ENCODE measurements around the gene ZBTB37.

The ZBTB37 gene

GRCh38 chr1:173886746-173887611 is 18.8 kb downstream of the ZBTB37 start:
- ChIA-PET CTCF (no interaction called here), POLR2A (no interaction called here)
- Histone ChIP-seq H3K9me3 (ENCODE audit: control extremely low read depth in 1 of 5, control insufficient read depth in 4 of 5, insufficient read depth in 2 of 5, low read depth in 1 of 5, low read length in 4 of 5) (no peaks in the 10 kb centered on the region), H3K27ac (ENCODE audit: insufficient read depth in 1 of 2, low read depth in 1 of 2, low read length in 2 of 2, poor library complexity in 1 of 2, severe bottlenecking in 2 of 2) (no peak overlapping the region), H3K4me3 (ENCODE audit: control insufficient read depth in 1 of 7, extremely low read depth in 1 of 7, insufficient read depth in 4 of 7, low read depth in 2 of 7, low read length in 6 of 7) (no peak overlapping the region), H3K4me1 (ENCODE audit: control extremely low read depth in 1 of 4, control insufficient read depth in 4 of 4, insufficient read depth in 4 of 4, low read length in 3 of 4) (no peaks in the 10 kb centered on the region), H3K36me3 (ENCODE audit: control insufficient read depth in 4 of 4, insufficient read depth in 4 of 4, low read length in 3 of 4) (peaks cover 2 to 17% (median 10%) of the 10 kb centered on the region in 4 experiments), H3K27me3 (replicated peaks in 2 of 5; ENCODE audit: control insufficient read depth in 4 of 5, insufficient read depth in 5 of 5, low read length in 4 of 5) (no peaks in the 10 kb centered on the region)
- no peak for DNase-seq
- WGBS (ENCODE audit: insufficient coverage) = 60% methylated on average over 2 of the region's 4 CpGs

DNA sequence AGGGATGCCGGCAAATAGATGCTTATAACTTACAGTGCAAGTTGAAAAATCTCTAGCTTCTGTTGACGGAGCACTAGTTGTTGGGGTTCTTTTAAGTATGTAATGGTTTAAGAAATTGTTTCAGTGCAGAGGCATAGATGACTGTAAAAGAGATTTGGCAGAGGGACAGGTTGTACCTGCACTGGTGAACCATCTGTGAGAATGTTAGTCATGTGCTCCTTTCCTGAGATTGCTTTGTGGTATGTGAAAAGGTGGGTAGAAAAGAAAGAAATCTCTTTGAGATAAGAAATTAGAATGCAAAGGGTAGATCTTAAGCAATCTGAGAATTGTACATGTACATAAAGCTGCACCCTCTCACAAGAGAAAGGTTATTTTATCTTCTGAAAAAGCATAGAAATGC is 19.4 kb downstream of the ZBTB37 start:
- ChIA-PET CTCF (no interaction called here), POLR2A (no interaction called here)
- no peak for DNase-seq
- H3K4me1 ChIP-seq (ENCODE audit: control extremely low read depth in 1 of 4, control insufficient read depth in 4 of 4, insufficient read depth in 4 of 4, low read length in 3 of 4) = no peaks in the 10 kb centered on the region
- no peak overlapping the region for H3K4me3 ChIP-seq (ENCODE audit: control insufficient read depth in 1 of 7, extremely low read depth in 1 of 7, insufficient read depth in 4 of 7, low read depth in 2 of 7, low read length in 6 of 7)
- no peak overlapping the region for H3K27ac ChIP-seq (ENCODE audit: insufficient read depth in 1 of 2, low read depth in 1 of 2, low read length in 2 of 2, poor library complexity in 1 of 2, severe bottlenecking in 2 of 2)
- H3K36me3 ChIP-seq (ENCODE audit: control insufficient read depth in 4 of 4, insufficient read depth in 4 of 4, low read length in 3 of 4) = peaks cover 2 to 17% (median 10%) of the 10 kb centered on the region in 4 experiments
- H3K9me3 ChIP-seq (ENCODE audit: control extremely low read depth in 1 of 5, control insufficient read depth in 4 of 5, insufficient read depth in 2 of 5, low read depth in 1 of 5, low read length in 4 of 5) = no peaks in the 10 kb centered on the region
- no peaks in the 10 kb centered on the region for H3K27me3 ChIP-seq (replicated peaks in 2 of 5; ENCODE audit: control insufficient read depth in 4 of 5, insufficient read depth in 5 of 5, low read length in 4 of 5)
- 96% methylated on average over 2 of the region's 2 CpGs for WGBS (ENCODE audit: insufficient coverage)

DNA sequence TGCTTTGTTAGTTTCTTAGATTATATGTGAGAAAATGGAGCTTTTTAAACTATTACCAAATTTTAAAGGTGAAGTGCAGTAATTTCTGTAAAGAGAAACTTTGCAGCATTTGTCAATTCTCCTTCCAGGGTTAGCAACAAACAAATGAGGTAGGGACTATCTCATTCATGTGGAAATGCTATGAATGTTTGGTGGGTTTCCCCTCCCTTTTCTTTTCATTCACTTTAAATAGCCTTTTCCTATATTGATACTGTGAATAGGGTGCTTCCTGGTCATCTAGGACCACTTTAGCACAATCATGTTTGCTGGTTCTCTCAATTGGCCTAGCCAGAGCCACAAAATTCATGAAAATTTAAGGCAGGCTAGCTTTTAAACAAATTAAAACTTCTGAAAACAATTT is 20.6 kb downstream of the ZBTB37 start:
- ChIA-PET POLR2A (interaction anchor here (1.0 kb wide), 1 partner anchor 20 kb away, joined by 3 read pairs; no protein-coding TSS in a partner anchor), CTCF (interaction anchor here (0.6 to 1.1 kb wide), 3 partner anchors 15 to 1940 kb away, joined by 3 to 4 read pairs (median 3); no protein-coding TSS in a partner anchor)
- no peaks in the 10 kb centered on the region for H3K27me3 ChIP-seq (replicated peaks in 2 of 5; ENCODE audit: control insufficient read depth in 4 of 5, insufficient read depth in 5 of 5, low read length in 4 of 5)
- H3K4me1 ChIP-seq (ENCODE audit: control extremely low read depth in 1 of 4, control insufficient read depth in 4 of 4, insufficient read depth in 4 of 4, low read length in 3 of 4) = no peaks in the 10 kb centered on the region
- H3K9me3 ChIP-seq (ENCODE audit: control extremely low read depth in 1 of 5, control insufficient read depth in 4 of 5, insufficient read depth in 2 of 5, low read depth in 1 of 5, low read length in 4 of 5) = no peaks in the 10 kb centered on the region
- H3K4me3 ChIP-seq (ENCODE audit: control insufficient read depth in 1 of 7, extremely low read depth in 1 of 7, insufficient read depth in 4 of 7, low read depth in 2 of 7, low read length in 6 of 7) = no peak overlapping the region
- peaks cover 2 to 17% (median 10%) of the 10 kb centered on the region in 4 experiments for H3K36me3 ChIP-seq (ENCODE audit: control insufficient read depth in 4 of 4, insufficient read depth in 4 of 4, low read length in 3 of 4)
- H3K27ac ChIP-seq (ENCODE audit: insufficient read depth in 1 of 2, low read depth in 1 of 2, low read length in 2 of 2, poor library complexity in 1 of 2, severe bottlenecking in 2 of 2) = no peak overlapping the region
- DNase-seq = no peak

DNA sequence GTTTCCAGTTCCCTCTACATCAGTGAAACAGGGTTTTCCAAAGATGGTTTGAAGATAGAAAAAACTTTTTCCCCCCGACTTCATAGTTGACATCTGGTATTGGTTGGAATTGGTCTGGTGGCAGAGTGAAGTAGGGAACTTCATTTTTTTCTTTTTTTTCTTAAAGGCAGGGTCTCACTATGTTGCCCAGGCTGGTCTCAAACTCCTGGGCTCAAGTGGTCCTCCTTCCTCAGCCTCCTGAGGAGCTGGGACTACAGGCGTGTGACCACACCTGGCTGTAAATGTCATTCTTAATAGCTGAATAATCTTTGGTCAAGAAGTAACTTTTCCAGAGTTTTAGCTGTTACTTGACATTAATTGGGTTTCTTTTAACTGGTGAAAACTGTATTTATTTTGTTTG is 21.7 kb downstream of the ZBTB37 start:
- Histone ChIP-seq H3K9me3 (ENCODE audit: control extremely low read depth in 1 of 5, control insufficient read depth in 4 of 5, insufficient read depth in 2 of 5, low read depth in 1 of 5, low read length in 4 of 5) (no peaks in the 10 kb centered on the region), H3K4me3 (ENCODE audit: control insufficient read depth in 1 of 7, extremely low read depth in 1 of 7, insufficient read depth in 4 of 7, low read depth in 2 of 7, low read length in 6 of 7) (no peak overlapping the region), H3K4me1 (ENCODE audit: control extremely low read depth in 1 of 4, control insufficient read depth in 4 of 4, insufficient read depth in 4 of 4, low read length in 3 of 4) (no peaks in the 10 kb centered on the region), H3K27ac (ENCODE audit: insufficient read depth in 1 of 2, low read depth in 1 of 2, low read length in 2 of 2, poor library complexity in 1 of 2, severe bottlenecking in 2 of 2) (no peak overlapping the region), H3K36me3 (ENCODE audit: control insufficient read depth in 4 of 4, insufficient read depth in 4 of 4, low read length in 3 of 4) (peaks cover 2 to 19% (median 15%) of the 10 kb centered on the region in 4 experiments), H3K27me3 (replicated peaks in 2 of 5; ENCODE audit: control insufficient read depth in 4 of 5, insufficient read depth in 5 of 5, low read length in 4 of 5) (no peaks in the 10 kb centered on the region)
- ChIA-PET CTCF (no interaction called here), POLR2A (no interaction called here)
- DNase-seq = no peak
- 100% methylated on average over 1 of the region's 2 CpGs for WGBS (ENCODE audit: insufficient coverage)

- Histone ChIP-seq H3K4me1 (ENCODE audit: control extremely low read depth in 1 of 4, control insufficient read depth in 4 of 4, insufficient read depth in 4 of 4, low read length in 3 of 4) (no peaks in the 10 kb centered on the region), H3K27me3 (replicated peaks in 2 of 5; ENCODE audit: control insufficient read depth in 4 of 5, insufficient read depth in 5 of 5, low read length in 4 of 5) (no peaks in the 10 kb centered on the region), H3K9me3 (ENCODE audit: control extremely low read depth in 1 of 5, control insufficient read depth in 4 of 5, insufficient read depth in 2 of 5, low read depth in 1 of 5, low read length in 4 of 5) (no peaks in the 10 kb centered on the region), H3K4me3 (ENCODE audit: control insufficient read depth in 1 of 7, extremely low read depth in 1 of 7, insufficient read depth in 4 of 7, low read depth in 2 of 7, low read length in 6 of 7) (no peak overlapping the region), H3K27ac (ENCODE audit: insufficient read depth in 1 of 2, low read depth in 1 of 2, low read length in 2 of 2, poor library complexity in 1 of 2, severe bottlenecking in 2 of 2) (no peak overlapping the region), H3K36me3 (ENCODE audit: control insufficient read depth in 4 of 4, insufficient read depth in 4 of 4, low read length in 3 of 4) (peaks cover 0 to 8% (median under 1%) of the 10 kb centered on the region in 4 experiments)
- WGBS (ENCODE audit: insufficient coverage) = no CpG with 5 or more reads among the region's 1 CpG
- ChIA-PET POLR2A (no interaction called here), CTCF (no interaction called here)
- no peak for DNase-seq
Measured at GRCh38 chr1:173893611-173894010, 25.4 kb downstream of the ZBTB37 start.

DNA sequence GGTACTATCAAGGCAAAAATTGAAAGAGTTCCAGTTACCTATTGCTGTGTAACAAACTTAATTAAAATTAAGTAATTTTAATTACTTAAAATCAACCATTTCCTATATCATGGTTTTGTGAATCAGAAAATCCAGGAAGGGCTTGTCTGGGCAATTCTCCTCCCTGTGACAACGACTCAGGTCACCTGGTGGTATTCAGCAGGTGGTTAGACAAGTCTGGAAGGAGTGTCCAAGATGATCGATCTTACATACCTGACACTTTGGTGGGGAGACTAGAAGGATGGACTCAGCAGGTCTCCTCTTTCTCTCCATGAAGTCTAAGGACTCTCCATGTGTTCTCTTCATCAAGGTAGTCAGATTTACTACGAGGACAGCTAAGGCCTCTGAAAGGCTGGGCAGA is 26.0 kb downstream of the ZBTB37 start:
- no peak overlapping the region for H3K27ac ChIP-seq (ENCODE audit: insufficient read depth in 1 of 2, low read depth in 1 of 2, low read length in 2 of 2, poor library complexity in 1 of 2, severe bottlenecking in 2 of 2)
- H3K27me3 ChIP-seq (replicated peaks in 2 of 5; ENCODE audit: control insufficient read depth in 4 of 5, insufficient read depth in 5 of 5, low read length in 4 of 5) = no peaks in the 10 kb centered on the region
- WGBS (ENCODE audit: insufficient coverage) = 100% methylated on average over 1 of the region's 3 CpGs
- no peak overlapping the region for H3K4me3 ChIP-seq (ENCODE audit: control insufficient read depth in 1 of 7, extremely low read depth in 1 of 7, insufficient read depth in 4 of 7, low read depth in 2 of 7, low read length in 6 of 7)
- no peak for DNase-seq
- no peaks in the 10 kb centered on the region for H3K9me3 ChIP-seq (ENCODE audit: control extremely low read depth in 1 of 5, control insufficient read depth in 4 of 5, insufficient read depth in 2 of 5, low read depth in 1 of 5, low read length in 4 of 5)
- H3K4me1 ChIP-seq (ENCODE audit: control extremely low read depth in 1 of 4, control insufficient read depth in 4 of 4, insufficient read depth in 4 of 4, low read length in 3 of 4) = no peaks in the 10 kb centered on the region
- peaks cover 0 to 8% (median under 1%) of the 10 kb centered on the region in 4 experiments for H3K36me3 ChIP-seq (ENCODE audit: control insufficient read depth in 4 of 4, insufficient read depth in 4 of 4, low read length in 3 of 4)
- CTCF ChIA-PET = no interaction called here
- POLR2A ChIA-PET = no interaction called here

- CTCF ChIA-PET = no interaction called here
- H3K9me3 ChIP-seq (ENCODE audit: control extremely low read depth in 1 of 5, control insufficient read depth in 4 of 5, insufficient read depth in 2 of 5, low read depth in 1 of 5, low read length in 4 of 5) = no peaks in the 10 kb centered on the region
- H3K27me3 ChIP-seq (replicated peaks in 2 of 5; ENCODE audit: control insufficient read depth in 4 of 5, insufficient read depth in 5 of 5, low read length in 4 of 5) = no peaks in the 10 kb centered on the region
- H3K27ac ChIP-seq (ENCODE audit: insufficient read depth in 1 of 2, low read depth in 1 of 2, low read length in 2 of 2, poor library complexity in 1 of 2, severe bottlenecking in 2 of 2) = no peak overlapping the region
- DNase-seq = no peak
- 94% methylated on average over 2 of the region's 2 CpGs for WGBS (ENCODE audit: insufficient coverage)
- no peaks in the 10 kb centered on the region for H3K36me3 ChIP-seq (ENCODE audit: control insufficient read depth in 4 of 4, insufficient read depth in 4 of 4, low read length in 3 of 4)
- H3K4me1 ChIP-seq (ENCODE audit: control extremely low read depth in 1 of 4, control insufficient read depth in 4 of 4, insufficient read depth in 4 of 4, low read length in 3 of 4) = peaks cover 0 to 3% (median 2%) of the 10 kb centered on the region in 4 experiments
- POLR2A ChIA-PET = no interaction called here
- no peak overlapping the region for H3K4me3 ChIP-seq (ENCODE audit: control insufficient read depth in 1 of 7, extremely low read depth in 1 of 7, insufficient read depth in 4 of 7, low read depth in 2 of 7, low read length in 6 of 7)
Measured at GRCh38 chr1:173900427-173900826, 32.2 kb downstream of the ZBTB37 start.
